NOMO-1 treated with dmso at 0.1 percent for 144 hours (cell line): Measurements from ENCODE around the gene CYP2S1.
"Not testable (repeated sequence)": the region's sequence is repeated elsewhere in the genome, so short reads cannot be mapped to it uniquely, and the experiment has no call there.

Experiments used
- DNase-seq: peaks from one replicate; lab custom pipeline; 2025; ENCODE audit not compliant: unreplicated experiment; lab: John Stamatoyannopoulos, UW

The CYP2S1 gene

GRCh38 chr19:41192574-41193429, at the start of gene CYP2S1:
Gene CYP2S1, plus strand, starts transcription at chr19:41193219. Its CDS starts 46 bp downstream, at chr19:41193265.
- no peak for DNase-seq

- DNase-seq, result peak; percentile 38
These were observed 48.6 kb upstream of the CYP2S1 start for GRCh38 chr19:41144403-41144802.

GRCh38 chr19:41149831-41150230, 43.2 kb upstream of the CYP2S1 start:
- DNase-seq, result no peak

GRCh38 chr19:41150986-41151385, 42.0 kb upstream of the CYP2S1 start:
- DNase-seq, result not testable (repeated sequence)

- DNase-seq, result no peak
These were observed 39.0 kb upstream of the CYP2S1 start for GRCh38 chr19:41154060-41154459.

GRCh38 chr19:41156207-41156606, 36.8 kb upstream of the CYP2S1 start:
- DNase-seq, result no peak

- no peak for DNase-seq
These were observed 33.1 kb upstream of the CYP2S1 start for GRCh38 chr19:41159881-41160280.

GRCh38 chr19:41161903-41162302, 31.1 kb upstream of the CYP2S1 start:
- no peak for DNase-seq

- no peak for DNase-seq
These were observed 25.8 kb upstream of the CYP2S1 start for GRCh38 chr19:41166944-41167804.

GRCh38 chr19:41172297-41173164, 20.5 kb upstream of the CYP2S1 start:
- no peak for DNase-seq

GRCh38 chr19:41174297-41174928, 18.6 kb upstream of the CYP2S1 start:
- no peak for DNase-seq

- peak; percentile 98 for DNase-seq
These were observed 16.9 kb upstream of the CYP2S1 start for GRCh38 chr19:41175801-41176777.

GRCh38 chr19:41180173-41180572, 12.8 kb upstream of the CYP2S1 start:
- not testable (repeated sequence) for DNase-seq

GRCh38 chr19:41186971-41187883, 5.8 kb upstream of the CYP2S1 start:
- DNase-seq, result no peak

GRCh38 chr19:41187884-41188279, 5.1 kb upstream of the CYP2S1 start:
- no peak for DNase-seq

GRCh38 chr19:41189425-41190065, 3.5 kb upstream of the CYP2S1 start:
- DNase-seq, result no peak

- no peak for DNase-seq
These were observed 574 bp downstream of the CYP2S1 start for GRCh38 chr19:41193430-41194156.
